IPS-11a (cell line): ENCODE results near the gene TBC1D3I.
"Not testable (repeated sequence)": the region's sequence is repeated elsewhere in the genome, so short reads cannot be mapped to it uniquely, and the experiment has no call there.

Experiments
- H3K4me3 ChIP-seq: one replicate; pipeline ENCODE4 v1.5.1; 2013; ENCODE audit warnings: low read depth, low read length, control low read depth

TBC1D3I gene

GRCh38 chr17:36206486-36206821, 57.9 kb downstream of the TBC1D3I start:
- H3K4me3 ChIP-seq: not testable (repeated sequence)

- no peak overlapping the region for H3K4me3 ChIP-seq
Observed at GRCh38 chr17:36205637-36206485, 58.5 kb downstream of the TBC1D3I start.

- no peak overlapping the region for H3K4me3 ChIP-seq
Observed at GRCh38 chr17:36204724-36205500, 59.5 kb downstream of the TBC1D3I start.
